ENCODE measurements around the gene ASH1L. TPM values are rescaled to one million over a fixed set of nuclear protein-coding genes. Genes with fewer than 3 reads are reported as not detected.

ASH1L gene
- total and polyA plus RNA-seq, 9 of the 15 experiments (the other 6 are each of a cell fraction or from before 2014, with no cell fraction given): 2.0 to 23.3 (median 14.6) TPM

DNA sequence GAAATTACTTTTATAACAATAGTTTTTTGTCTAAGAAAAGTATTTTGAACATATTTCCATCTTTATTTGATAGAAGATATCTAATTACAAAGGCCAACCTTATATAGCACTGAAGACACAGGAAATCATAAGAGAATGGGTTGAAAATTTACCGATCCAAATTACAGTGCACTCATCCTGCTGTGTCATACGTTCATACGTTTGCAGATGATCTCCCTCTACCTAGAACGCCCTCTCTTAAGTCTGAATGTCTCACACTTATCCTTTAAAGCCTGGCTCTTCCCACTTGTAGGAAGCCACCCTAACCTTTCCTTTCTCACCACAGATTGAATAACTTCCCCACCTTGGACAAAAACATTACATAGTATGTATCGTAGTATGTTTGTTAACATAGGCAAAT is 9.3 kb downstream of the ASH1L start (continued):
- TF ChIP-seq, protein P1, sequence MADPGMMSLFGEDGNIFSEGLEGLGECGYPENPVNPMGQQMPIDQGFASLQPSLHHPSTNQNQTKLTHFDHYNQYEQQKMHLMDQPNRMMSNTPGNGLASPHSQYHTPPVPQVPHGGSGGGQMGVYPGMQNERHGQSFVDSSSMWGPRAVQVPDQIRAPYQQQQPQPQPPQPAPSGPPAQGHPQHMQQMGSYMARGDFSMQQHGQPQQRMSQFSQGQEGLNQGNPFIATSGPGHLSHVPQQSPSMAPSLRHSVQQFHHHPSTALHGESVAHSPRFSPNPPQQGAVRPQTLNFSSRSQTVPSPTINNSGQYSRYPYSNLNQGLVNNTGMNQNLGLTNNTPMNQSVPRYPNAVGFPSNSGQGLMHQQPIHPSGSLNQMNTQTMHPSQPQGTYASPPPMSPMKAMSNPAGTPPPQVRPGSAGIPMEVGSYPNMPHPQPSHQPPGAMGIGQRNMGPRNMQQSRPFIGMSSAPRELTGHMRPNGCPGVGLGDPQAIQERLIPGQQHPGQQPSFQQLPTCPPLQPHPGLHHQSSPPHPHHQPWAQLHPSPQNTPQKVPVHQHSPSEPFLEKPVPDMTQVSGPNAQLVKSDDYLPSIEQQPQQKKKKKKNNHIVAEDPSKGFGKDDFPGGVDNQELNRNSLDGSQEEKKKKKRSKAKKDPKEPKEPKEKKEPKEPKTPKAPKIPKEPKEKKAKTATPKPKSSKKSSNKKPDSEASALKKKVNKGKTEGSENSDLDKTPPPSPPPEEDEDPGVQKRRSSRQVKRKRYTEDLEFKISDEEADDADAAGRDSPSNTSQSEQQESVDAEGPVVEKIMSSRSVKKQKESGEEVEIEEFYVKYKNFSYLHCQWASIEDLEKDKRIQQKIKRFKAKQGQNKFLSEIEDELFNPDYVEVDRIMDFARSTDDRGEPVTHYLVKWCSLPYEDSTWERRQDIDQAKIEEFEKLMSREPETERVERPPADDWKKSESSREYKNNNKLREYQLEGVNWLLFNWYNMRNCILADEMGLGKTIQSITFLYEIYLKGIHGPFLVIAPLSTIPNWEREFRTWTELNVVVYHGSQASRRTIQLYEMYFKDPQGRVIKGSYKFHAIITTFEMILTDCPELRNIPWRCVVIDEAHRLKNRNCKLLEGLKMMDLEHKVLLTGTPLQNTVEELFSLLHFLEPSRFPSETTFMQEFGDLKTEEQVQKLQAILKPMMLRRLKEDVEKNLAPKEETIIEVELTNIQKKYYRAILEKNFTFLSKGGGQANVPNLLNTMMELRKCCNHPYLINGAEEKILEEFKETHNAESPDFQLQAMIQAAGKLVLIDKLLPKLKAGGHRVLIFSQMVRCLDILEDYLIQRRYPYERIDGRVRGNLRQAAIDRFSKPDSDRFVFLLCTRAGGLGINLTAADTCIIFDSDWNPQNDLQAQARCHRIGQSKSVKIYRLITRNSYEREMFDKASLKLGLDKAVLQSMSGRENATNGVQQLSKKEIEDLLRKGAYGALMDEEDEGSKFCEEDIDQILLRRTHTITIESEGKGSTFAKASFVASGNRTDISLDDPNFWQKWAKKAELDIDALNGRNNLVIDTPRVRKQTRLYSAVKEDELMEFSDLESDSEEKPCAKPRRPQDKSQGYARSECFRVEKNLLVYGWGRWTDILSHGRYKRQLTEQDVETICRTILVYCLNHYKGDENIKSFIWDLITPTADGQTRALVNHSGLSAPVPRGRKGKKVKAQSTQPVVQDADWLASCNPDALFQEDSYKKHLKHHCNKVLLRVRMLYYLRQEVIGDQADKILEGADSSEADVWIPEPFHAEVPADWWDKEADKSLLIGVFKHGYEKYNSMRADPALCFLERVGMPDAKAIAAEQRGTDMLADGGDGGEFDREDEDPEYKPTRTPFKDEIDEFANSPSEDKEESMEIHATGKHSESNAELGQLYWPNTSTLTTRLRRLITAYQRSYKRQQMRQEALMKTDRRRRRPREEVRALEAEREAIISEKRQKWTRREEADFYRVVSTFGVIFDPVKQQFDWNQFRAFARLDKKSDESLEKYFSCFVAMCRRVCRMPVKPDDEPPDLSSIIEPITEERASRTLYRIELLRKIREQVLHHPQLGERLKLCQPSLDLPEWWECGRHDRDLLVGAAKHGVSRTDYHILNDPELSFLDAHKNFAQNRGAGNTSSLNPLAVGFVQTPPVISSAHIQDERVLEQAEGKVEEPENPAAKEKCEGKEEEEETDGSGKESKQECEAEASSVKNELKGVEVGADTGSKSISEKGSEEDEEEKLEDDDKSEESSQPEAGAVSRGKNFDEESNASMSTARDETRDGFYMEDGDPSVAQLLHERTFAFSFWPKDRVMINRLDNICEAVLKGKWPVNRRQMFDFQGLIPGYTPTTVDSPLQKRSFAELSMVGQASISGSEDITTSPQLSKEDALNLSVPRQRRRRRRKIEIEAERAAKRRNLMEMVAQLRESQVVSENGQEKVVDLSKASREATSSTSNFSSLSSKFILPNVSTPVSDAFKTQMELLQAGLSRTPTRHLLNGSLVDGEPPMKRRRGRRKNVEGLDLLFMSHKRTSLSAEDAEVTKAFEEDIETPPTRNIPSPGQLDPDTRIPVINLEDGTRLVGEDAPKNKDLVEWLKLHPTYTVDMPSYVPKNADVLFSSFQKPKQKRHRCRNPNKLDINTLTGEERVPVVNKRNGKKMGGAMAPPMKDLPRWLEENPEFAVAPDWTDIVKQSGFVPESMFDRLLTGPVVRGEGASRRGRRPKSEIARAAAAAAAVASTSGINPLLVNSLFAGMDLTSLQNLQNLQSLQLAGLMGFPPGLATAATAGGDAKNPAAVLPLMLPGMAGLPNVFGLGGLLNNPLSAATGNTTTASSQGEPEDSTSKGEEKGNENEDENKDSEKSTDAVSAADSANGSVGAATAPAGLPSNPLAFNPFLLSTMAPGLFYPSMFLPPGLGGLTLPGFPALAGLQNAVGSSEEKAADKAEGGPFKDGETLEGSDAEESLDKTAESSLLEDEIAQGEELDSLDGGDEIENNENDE (IDR thresholded peaks at IDR 0.05; ENCODE audit: low read depth, low read length): no peak
- TF ChIP-seq PTTG1 (tag; IDR thresholded peaks at IDR 0.05; ENCODE audit: low read depth): no peak
- TF ChIP-seq ZNF316 (IDR thresholded peaks at IDR 0.05): 0 out of 2 replicates have a peak, but pooled peaks have one; percentile 42
- no peak for TF ChIP-seq HDGF (IDR thresholded peaks at IDR 0.05)
- TF ChIP-seq, protein P2, sequence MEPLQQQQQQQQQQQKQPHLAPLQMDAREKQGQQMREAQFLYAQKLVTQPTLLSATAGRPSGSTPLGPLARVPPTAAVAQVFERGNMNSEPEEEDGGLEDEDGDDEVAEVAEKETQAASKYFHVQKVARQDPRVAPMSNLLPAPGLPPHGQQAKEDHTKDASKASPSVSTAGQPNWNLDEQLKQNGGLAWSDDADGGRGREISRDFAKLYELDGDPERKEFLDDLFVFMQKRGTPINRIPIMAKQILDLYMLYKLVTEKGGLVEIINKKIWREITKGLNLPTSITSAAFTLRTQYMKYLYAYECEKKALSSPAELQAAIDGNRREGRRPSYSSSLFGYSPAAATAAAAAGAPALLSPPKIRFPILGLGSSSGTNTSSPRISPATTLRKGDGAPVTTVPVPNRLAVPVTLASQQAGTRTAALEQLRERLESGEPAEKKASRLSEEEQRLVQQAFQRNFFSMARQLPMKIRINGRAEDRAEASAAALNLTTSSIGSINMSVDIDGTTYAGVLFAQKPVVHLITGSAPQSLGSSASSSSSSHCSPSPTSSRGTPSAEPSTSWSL (CRISPR knock-in tag; IDR thresholded peaks at IDR 0.05; ENCODE audit: borderline replicate concordance): no peak
- TF ChIP-seq KAT2B (IDR thresholded peaks at IDR 0.05; ENCODE audit: low read depth, low read length): no peak
- no peak for TF ChIP-seq KAT7 (CRISPR knock-in tag; IDR thresholded peaks at IDR 0.05; ENCODE audit: borderline replicate concordance)
- no peak for TF ChIP-seq L3MBTL2 (IDR thresholded peaks at IDR 0.05)
